HG03095 (cell line): ENCODE data around the gene EPGN.

ENCODE experiments used
- ATAC-seq: cut with Tn5 transposase; IDR thresholded peaks from one replicate; pipeline ENCODE4 v1.9.1; 2021; ENCODE audit warnings: moderate library complexity; ENCODE audit not compliant: unreplicated experiment

Gene EPGN

DNA sequence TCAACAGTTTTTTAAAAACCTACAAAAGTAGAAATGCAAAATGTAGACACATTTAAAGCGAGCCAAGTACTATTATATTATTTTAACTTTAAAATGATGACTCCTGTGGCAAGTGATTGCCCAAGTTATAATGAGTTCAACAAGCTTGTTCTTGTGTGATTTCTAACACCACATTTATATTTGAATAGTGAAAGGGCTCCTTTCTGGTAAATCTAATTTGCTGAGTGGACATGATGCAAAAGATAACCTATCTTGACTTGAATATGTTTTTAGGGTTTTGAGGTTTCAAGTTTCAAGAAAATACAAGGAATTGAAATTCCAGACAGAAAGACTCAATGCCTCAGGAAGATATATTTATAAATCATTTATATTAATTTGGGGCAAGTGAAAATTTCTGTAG, 1.1 kb upstream of the EPGN start:
- ATAC-seq, result no peak

DNA sequence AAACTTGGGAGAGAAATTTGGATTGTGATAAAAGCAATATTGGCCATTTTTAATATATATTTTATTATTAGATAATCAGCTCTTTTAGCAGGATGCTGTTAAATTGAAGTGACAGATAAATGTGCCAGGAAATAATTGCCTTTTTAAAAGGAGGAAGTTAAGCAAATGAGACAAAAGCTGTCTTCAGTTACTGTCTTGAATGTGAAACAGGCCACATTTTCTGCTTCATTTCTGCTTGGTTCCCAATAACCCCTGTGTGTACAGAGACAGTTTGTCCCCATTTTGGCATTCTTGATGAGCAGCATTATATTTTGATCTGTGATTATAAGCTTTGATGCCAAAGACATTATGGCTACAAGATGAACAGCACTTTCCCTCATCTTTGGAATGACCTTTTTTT, 953 bp downstream of the EPGN start:
- no peak for ATAC-seq

GRCh38 chr4:74311696-74312313, 3.5 kb downstream of the EPGN start:
- peak; percentile 64 for ATAC-seq

GRCh38 chr4:74314329-74314728, 6.1 kb downstream of the EPGN start:
- no peak for ATAC-seq

DNA sequence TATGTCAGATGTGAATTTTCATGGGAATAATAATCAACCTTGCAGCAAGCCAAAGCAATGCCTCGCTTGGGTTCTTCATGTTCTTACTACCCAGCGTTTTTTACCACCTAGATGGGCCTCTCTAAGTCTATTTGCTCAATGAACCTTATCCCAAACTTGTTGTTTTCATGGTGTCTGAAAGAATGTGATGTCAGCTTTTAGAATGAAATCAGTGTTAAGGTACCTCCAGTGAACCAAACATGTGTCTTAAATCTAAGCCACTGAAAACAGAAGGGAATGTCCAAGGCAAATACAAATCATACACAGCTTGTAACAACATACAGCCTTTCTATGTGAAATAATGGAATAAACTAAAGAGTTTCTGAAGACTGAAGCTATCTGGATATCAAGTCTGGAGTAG, 6.7 kb downstream of the EPGN start:
- ATAC-seq, result no peak

GRCh38 chr4:74315376-74315775, 7.1 kb downstream of the EPGN start:
- ATAC-seq, result no peak

DNA sequence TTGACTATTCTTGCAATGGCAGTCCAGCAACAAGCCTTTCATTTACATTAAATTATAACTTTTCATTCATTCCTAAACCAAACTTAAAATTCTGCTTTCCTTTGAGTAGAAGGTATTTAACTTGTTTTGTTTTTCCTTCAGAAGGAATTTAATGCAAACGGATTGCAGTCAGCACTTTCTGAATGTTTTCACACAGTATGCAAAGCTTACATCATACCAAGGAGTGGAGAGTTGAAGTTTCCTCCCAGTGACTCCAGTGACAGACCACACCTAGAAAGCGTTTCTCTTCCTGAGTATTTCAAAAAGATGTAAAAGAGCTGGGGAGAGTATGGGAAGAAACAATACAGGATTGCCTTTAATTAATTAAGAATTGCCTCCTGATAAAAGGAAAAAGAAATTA, 8.1 kb downstream of the EPGN start:
- ATAC-seq, result no peak

DNA sequence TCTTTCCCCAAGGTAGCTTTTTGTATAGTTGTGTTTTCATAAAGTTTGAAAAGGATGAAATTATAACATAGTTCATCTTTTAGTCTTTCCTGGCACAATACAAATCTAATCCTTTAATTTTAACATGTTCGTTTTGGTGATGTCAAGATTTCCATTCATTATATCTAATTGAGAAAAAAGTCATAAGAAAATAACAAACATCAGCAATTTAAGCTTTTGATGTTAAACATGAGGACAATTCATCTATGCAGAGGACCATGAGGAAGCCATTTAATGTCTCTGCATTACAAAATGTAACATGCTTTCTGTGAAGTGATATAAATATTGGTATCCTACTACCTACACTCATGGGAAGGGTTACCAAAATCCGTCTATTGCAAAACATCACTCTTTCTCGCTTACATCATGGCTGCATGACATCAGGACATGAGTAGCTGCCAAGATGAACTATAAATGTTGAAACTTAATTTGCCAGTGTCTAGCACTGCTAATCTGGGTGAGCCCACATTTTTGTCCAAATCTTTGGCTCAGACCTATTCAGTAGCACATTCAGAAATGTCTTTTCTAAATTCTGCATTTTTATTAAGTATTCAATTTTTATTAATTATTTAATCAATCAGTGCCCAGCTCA, 9.5 kb downstream of the EPGN start:
- ATAC-seq, result no peak

DNA sequence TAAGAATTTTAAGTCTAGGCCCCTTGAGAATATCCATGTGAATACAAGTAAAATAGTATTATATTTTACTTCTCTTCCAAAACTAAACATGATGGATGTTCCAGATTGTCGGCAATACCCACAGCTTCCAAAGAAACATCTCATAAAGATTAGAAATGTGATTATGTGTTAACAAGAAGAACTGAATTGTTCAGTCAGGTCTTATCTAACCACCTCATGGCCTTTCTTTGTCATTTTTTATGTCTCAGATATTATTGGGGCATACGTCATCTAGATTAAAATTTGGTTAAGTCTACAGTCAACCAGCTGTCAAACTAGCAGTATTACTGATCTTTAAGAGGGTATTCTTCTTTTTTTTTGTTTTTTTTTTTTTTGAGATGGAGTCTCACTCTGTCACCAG, 10.0 kb downstream of the EPGN start:
- no peak for ATAC-seq

- ATAC-seq, result no peak
Observed at GRCh38 chr4:74319470-74319869, 11.2 kb downstream of the EPGN start.

DNA sequence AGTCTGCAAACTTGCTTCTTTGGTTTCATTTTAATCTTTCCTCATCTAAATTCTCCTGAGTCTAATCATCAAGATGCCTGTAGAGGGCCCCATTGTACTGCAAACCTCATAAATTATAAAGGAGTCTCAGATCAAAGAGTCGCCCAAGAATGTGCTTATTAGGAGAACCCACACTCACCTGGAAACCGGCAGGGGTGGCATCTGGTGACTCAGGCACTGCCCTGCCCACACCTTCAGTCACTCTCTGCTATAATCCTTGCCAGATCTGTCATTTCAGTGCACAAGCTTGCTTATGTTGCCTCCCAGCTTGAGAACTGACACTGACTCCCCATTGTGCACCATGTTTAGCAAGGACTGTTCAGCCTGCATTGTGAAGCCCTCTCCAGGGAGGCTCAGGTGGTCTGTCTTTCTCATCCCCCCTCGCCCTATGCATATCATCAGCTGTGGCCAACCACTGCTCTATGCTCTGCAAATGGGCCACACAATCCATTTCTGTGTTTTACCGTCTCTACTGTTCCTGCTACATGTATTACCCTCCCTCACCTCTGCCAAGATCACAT, 12.4 kb downstream of the EPGN start:
- ATAC-seq, result no peak

DNA sequence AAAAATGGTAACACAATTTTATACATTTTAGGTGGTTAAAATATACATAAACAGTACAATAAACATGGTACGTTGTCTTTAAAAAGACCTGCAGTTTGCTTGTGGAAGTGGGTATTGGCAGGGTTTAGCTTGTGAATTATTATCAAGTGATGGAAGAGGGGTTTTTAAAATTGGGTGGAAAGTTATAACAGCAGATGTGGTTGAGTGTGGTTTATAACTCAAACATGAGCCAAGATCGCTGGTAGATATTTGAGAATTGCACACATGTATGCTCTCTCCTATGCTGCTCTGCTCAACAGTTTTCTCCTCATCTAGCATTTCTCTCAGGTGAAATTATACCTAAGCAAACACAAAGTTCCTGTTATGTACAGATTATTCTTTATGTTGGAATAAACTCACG, 14.0 kb downstream of the EPGN start:
- ATAC-seq, result no peak

- no peak for ATAC-seq
Observed at GRCh38 chr4:74323663-74324062, 15.4 kb downstream of the EPGN start.

GRCh38 chr4:74324262-74324661, 16.0 kb downstream of the EPGN start:
- no peak for ATAC-seq

DNA sequence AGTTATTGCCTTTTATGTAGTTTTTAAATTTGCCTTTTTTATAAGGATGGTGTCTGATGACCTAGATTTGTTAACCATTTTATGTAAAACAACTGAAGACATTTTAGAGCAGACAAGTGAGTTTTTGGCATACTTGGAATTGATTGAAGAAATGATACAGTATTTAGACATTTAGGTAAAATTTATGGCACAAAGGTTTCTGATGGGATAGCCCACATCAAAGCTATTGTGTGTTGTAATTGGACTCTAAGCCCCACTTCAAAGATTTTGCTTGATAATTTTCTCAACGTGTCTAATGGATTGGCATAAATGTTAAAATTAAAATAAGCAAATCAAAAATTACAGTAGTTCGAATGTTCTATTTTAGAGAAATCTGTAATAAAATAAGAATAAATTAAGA, 17.6 kb downstream of the EPGN start:
- no peak for ATAC-seq

DNA sequence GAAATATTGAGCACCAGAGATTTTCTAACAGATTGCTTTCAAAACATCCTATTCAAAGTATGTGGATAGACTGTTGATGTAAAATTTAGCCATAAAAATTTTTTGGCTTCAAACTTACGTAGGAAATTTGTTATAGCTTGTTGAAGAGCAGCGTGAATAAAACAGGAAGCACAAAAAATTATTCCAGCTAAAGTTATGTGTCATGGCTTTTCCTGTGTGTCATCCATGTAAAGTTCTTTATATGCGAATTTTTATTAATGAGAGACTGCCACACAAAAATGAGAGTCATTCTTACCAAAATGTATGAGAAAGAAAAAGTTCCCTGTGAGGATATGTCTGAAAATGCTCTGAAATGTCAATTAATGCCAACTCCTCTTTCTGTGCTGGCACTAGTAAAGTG, 19.5 kb downstream of the EPGN start:
- no peak for ATAC-seq

DNA sequence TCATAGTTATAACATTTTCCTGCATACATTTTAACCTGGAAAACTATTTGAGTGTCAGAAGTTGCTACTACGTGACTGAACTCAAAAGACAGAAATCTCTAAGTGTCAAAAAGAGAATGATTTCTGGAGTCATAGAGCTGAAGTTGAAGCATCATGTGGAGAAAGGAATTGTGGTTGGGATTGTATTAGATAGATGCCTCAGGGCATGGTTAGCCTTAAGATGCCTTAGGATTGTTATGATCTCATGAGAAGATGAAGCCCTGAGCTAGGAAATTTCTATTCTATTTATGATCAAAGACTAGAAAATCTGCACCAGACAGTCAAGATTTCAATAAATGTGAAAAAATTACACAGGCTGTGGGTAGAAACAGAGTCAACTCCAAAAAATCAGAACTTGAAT, 20.2 kb downstream of the EPGN start:
- no peak for ATAC-seq

GRCh38 chr4:74329307-74329706, 21.0 kb downstream of the EPGN start:
- no peak for ATAC-seq

DNA sequence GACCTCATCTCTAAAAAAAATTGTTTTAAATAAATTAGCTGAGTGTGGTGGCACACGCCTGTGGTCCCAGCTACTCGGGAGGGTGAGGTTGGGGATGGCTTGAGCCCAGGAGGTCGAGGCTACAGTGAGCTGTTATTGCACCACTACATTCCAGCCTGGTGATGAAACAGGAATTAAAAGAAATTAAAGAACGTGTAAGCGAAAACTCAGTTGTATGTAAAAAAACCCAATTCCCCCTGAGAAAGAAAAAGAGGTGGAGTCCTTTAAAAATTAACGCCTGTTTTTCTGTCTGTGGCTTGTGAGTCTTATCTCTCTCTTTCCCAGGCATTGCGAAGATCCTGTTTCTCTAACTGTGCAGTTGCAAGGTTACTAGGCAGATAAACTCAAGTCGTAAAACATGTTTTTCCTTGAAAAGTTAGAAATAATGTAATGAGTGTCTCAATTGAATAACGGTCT, 22.1 kb downstream of the EPGN start:
- ATAC-seq, result no peak

GRCh38 chr4:74331252-74331651, 23.0 kb downstream of the EPGN start:
- ATAC-seq, result no peak

DNA sequence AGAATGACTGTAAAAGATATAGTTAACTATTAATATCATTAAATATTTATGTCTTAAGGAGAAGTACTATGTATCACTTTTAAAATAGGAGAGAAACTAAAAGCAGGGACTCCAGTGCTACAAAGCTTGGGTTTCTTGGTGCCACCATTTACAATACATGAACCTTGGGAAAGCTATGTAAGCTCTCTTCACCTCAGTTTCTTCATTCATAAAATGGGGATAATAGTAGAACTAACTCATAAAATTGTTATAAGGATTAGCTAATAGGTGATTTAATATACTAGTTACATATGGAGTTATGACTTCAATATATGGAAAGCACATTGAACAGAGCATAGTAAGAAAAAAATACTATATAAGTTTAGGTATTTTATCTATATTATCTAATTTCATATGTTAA, 23.7 kb downstream of the EPGN start:
- ATAC-seq, result no peak

GRCh38 chr4:74334636-74335035, 26.4 kb downstream of the EPGN start:
- no peak for ATAC-seq
